GM06990 (cell line): Measurements from ENCODE around the gene MTG2.

Experiments used
- DNase-seq: peaks from one replicate; pipeline ENCODE4 v3.0.0-alpha.2; 2011; ENCODE audit not compliant: insufficient read length; ENCODE audit errors: extremely low read depth
- H3K27me3 ChIP-seq: replicated peaks from 2 replicates; pipeline ENCODE4 v1.6.0; 2011; ENCODE audit warnings: low read length; ENCODE audit not compliant: control insufficient read depth, insufficient read depth
- H3K36me3 ChIP-seq: 2 replicates; pipeline ENCODE4 v1.5.1; 2011; ENCODE audit warnings: low read length; ENCODE audit not compliant: control insufficient read depth, insufficient read depth
- H3K4me3 ChIP-seq: replicated peaks from 2 replicates; pipeline ENCODE4 v1.5.1; 2011; ENCODE audit warnings: low read depth, mild to moderate bottlenecking, control low read depth, low read length
- CTCF ChIP-seq: IDR thresholded peaks from 2 replicates; pipeline ENCODE4 v1.5.1; 2011; ENCODE audit warnings: low read length, control low read depth, mild to moderate bottlenecking, inconsistent platforms; ENCODE audit not compliant: insufficient read depth, poor library complexity, severe bottlenecking

The MTG2 gene

GRCh38 chr20:62202083-62202395, 19.2 kb downstream of the MTG2 start:
- no peak for DNase-seq
- Histone ChIP-seq H3K36me3 (peaks cover 17% of the 10 kb centered on the region), H3K4me3 (no peak overlapping the region), H3K27me3 (no peaks in the 10 kb centered on the region)
- no peak for TF ChIP-seq CTCF

GRCh38 chr20:62202676-62203377, 20.0 kb downstream of the MTG2 start:
- Histone ChIP-seq H3K36me3 (peaks cover 14% of the 10 kb centered on the region), H3K27me3 (no peaks in the 10 kb centered on the region), H3K4me3 (no peak overlapping the region)
- no peak for TF ChIP-seq CTCF
- DNase-seq: no peak

- no peak for TF ChIP-seq CTCF
- Histone ChIP-seq H3K4me3 (no peak overlapping the region), H3K27me3 (no peaks in the 10 kb centered on the region), H3K36me3 (peaks cover 13% of the 10 kb centered on the region)
- DNase-seq: no peak
Observed at GRCh38 chr20:62203378-62204030, 20.7 kb downstream of the MTG2 start.

- DNase-seq: no peak
- no peak for TF ChIP-seq CTCF
- Histone ChIP-seq H3K27me3 (no peaks in the 10 kb centered on the region), H3K4me3 (no peak overlapping the region), H3K36me3 (peaks cover 6% of the 10 kb centered on the region)
Observed at GRCh38 chr20:62205618-62206387, 23.0 kb downstream of the MTG2 start.

- Histone ChIP-seq H3K36me3 (peaks cover 3% of the 10 kb centered on the region), H3K27me3 (no peaks in the 10 kb centered on the region), H3K4me3 (no peak overlapping the region)
- DNase-seq: no peak
- no peak for TF ChIP-seq CTCF
Observed at GRCh38 chr20:62206388-62206775, 23.6 kb downstream of the MTG2 start.
